LHCN-M2 (cell line): ENCODE measurements around the gene CHD6. TPM values are rescaled to one million over a fixed set of nuclear protein-coding genes. Genes with fewer than 3 reads are reported as not detected.

ENCODE experiments used
- DNase-seq: peaks from one replicate; pipeline ENCODE4 v3.0.0-alpha.2; 2012; ENCODE audit warnings: low read depth
- total RNA-seq: library from RNA; depleted of rRNA; stranded (reverse); fragments of >200 nt; gene quantifications from 2 replicates; pipeline ENCODE4 v1.2.3, GENCODE V29; 2014

Gene CHD6
- total RNA-seq, 1 experiment from 2014 or later, result 20.2 TPM

- no peak for DNase-seq
Observed at GRCh38 chr20:41373251-41373783, 244.9 kb downstream of the CHD6 start.

GRCh38 chr20:41371371-41371770 lies 246.8 kb downstream of the CHD6 start:
- DNase-seq, result no peak

GRCh38 chr20:41370176-41370575 lies 248.0 kb downstream of the CHD6 start:
- no peak for DNase-seq

GRCh38 chr20:41369673-41370072 lies 248.5 kb downstream of the CHD6 start:
- no peak for DNase-seq

GRCh38 chr20:41367956-41368355 lies 250.2 kb downstream of the CHD6 start:
- DNase-seq, result no peak

- DNase-seq, result no peak
Observed at GRCh38 chr20:41367393-41367695, 250.8 kb downstream of the CHD6 start.

- no peak for DNase-seq
Observed at GRCh38 chr20:41366546-41367392, 251.4 kb downstream of the CHD6 start, which contains the start of gene EMILIN3. TSS of gene EMILIN3 (minus strand) at chr20:41366818. CDS start at chr20:41366634, 184 bp downstream.

GRCh38 chr20:41365777-41366545 lies 252.2 kb downstream of the CHD6 start:
- DNase-seq, result no peak

GRCh38 chr20:41364967-41365765 lies 253.0 kb downstream of the CHD6 start:
- no peak for DNase-seq

GRCh38 chr20:41364236-41364855 lies 253.8 kb downstream of the CHD6 start:
- no peak for DNase-seq

GRCh38 chr20:41363601-41364000 lies 254.6 kb downstream of the CHD6 start:
- no peak for DNase-seq

GRCh38 chr20:41362748-41363140 lies 255.4 kb downstream of the CHD6 start:
- DNase-seq, result no peak

- DNase-seq, result peak; percentile 45
Observed at GRCh38 chr20:41361757-41362747, 256.1 kb downstream of the CHD6 start.

GRCh38 chr20:41360831-41361756 lies 257.1 kb downstream of the CHD6 start:
- peak; percentile 36 for DNase-seq

- DNase-seq, result no peak
Observed at GRCh38 chr20:41359541-41360011, 258.6 kb downstream of the CHD6 start.

GRCh38 chr20:41358717-41359116 lies 259.5 kb downstream of the CHD6 start:
- no peak for DNase-seq

GRCh38 chr20:41358230-41358629 lies 259.9 kb downstream of the CHD6 start:
- no peak for DNase-seq

- DNase-seq, result no peak
Observed at GRCh38 chr20:41357424-41358163, 260.6 kb downstream of the CHD6 start.
